OCI-LY7 (cell line): ENCODE results near the gene MARK2.

ENCODE experiments used
- CTCF ChIP-seq: fragments of 200-600 bp; sonication (generic); conservative IDR thresholded peaks from 2 replicates; pipeline ENCODE4 v1.5.1; 2014; ENCODE audit warnings: mild to moderate bottlenecking, antibody characterized with exemption, low read length, moderate library complexity, mixed read lengths
- EZH2phosphoT487 ChIP-seq: fragments of 200-600 bp; sonication (generic); IDR thresholded peaks from 2 replicates; pipeline ENCODE4 v1.6.1; 2018; ENCODE audit warnings: low read depth, borderline replicate concordance, mild to moderate bottlenecking, mixed run types, antibody characterized with exemption, low read length, moderate library complexity, mixed read lengths

- TF ChIP-seq CTCF (no peak), EZH2phosphoT487 (no peak)
These were observed 69.9 kb downstream of the MARK2 start for GRCh38 chr11:63908631-63909401.
